Lower leg skin (tissue), 4 donors: ENCODE measurements around the gene CD86. TPM values are rescaled to one million over a fixed set of nuclear protein-coding genes. Genes with fewer than 3 reads are reported as not detected.

Experiments
- DNase-seq, 2 donors: peaks; one replicate each; pipeline ENCODE4 v3.0.0-alpha.2; 2019; ENCODE audit warnings: low spot score in 2 of 2
- H3K4me3 ChIP-seq: fragments of 200-600 bp; sonication (generic); 2 replicates; pipeline ENCODE4 v1.5.1; 2017; ENCODE audit warnings: mild to moderate bottlenecking, low read depth; ENCODE audit not compliant: poor library complexity, severe bottlenecking
- CTCF ChIP-seq, 3 donors: fragments of 450-650 bp; IDR thresholded peaks; one replicate each; pipeline ENCODE4 v1.5.1; 2016; ENCODE audit warnings: antibody characterized with exemption in 3 of 3, mild to moderate bottlenecking in 3 of 3, moderate library complexity in 2 of 3
- POLR2A ChIP-seq, 2 donors: fragments of 450-650 bp; IDR thresholded peaks; one replicate each; pipeline ENCODE4 v1.6.1; 2016 to 2017; ENCODE audit warnings: antibody characterized with exemption in 2 of 2, mild to moderate bottlenecking in 1 of 2, moderate library complexity in 1 of 2
- WGBS, 2 donors: methylation state at CpG; one replicate each; pipeline ENCODE4 v1.1.5; 2018; 5-methylcytosine and 5-hydroxymethylcytosine counted together
- intact Hi-C: fragments of 100-400 bp; cut with DNase I; formaldehyde crosslinking; loops from one replicate; pipeline ENCODE4 v1.15.0; 2023; ENCODE audit warnings: low total_unique reads
- total RNA-seq, 4 donors: library from RNA; depleted of rRNA; stranded (reverse); fragments of >200 nt; gene quantifications; one replicate each; pipeline ENCODE4 v1.1.0, GENCODE V29; 2016

Gene CD86
- total RNA-seq, 4 donors from 2014 or later: 0.91 to 3.6 (median 2.7) TPM

GRCh38 chr3:122074621-122075265, 19.6 kb downstream of the CD86 start:
- TF ChIP-seq POLR2A (IDR thresholded peaks at IDR 0.05): no peak
- no peak for TF ChIP-seq CTCF (IDR thresholded peaks at IDR 0.05)
- 61 to 71% methylated on average over 6 of the region's 6 CpGs for WGBS, 2 donors
- no peak for DNase-seq
- intact Hi-C loops: no loop called here
- H3K4me3 ChIP-seq: no peak overlapping the region

GRCh38 chr3:122076491-122077292, 21.5 kb downstream of the CD86 start:
- no peak for DNase-seq
- WGBS, 2 donors: 69 to 71% methylated on average over 4 of the region's 4 CpGs
- H3K4me3 ChIP-seq: no peak overlapping the region

GRCh38 chr3:122077293-122078234, 22.4 kb downstream of the CD86 start:
- intact Hi-C loops: no loop called here
- no peak overlapping the region for H3K4me3 ChIP-seq
- whole genome bisulfite sequencing, 2 donors: 67 to 71% methylated on average over 9 of the region's 9 CpGs
- DNase-seq: no peak
- TF ChIP-seq POLR2A (IDR thresholded peaks at IDR 0.05) (no peak), CTCF (IDR thresholded peaks at IDR 0.05) (no peak)

More at GRCh38 chr3:122076491-122077292, 21.5 kb downstream of the CD86 start:
- intact Hi-C loops: no loop called here
- TF ChIP-seq POLR2A (IDR thresholded peaks at IDR 0.05): no peak
- TF ChIP-seq CTCF (IDR thresholded peaks at IDR 0.05): no peak

GRCh38 chr3:122078235-122078935, 23.2 kb downstream of the CD86 start:
- H3K4me3 ChIP-seq: no peak overlapping the region
- intact Hi-C loops: no loop called here
- DNase-seq: no peak
- TF ChIP-seq POLR2A (IDR thresholded peaks at IDR 0.05): no peak
- no peak for TF ChIP-seq CTCF (IDR thresholded peaks at IDR 0.05)
- 67 to 69% methylated on average over 8 of the region's 8 CpGs for WGBS, 2 donors

- intact Hi-C loops: no loop called here
- TF ChIP-seq CTCF (IDR thresholded peaks at IDR 0.05) (no peak), POLR2A (IDR thresholded peaks at IDR 0.05) (no peak)
- WGBS, 2 donors: 90 to 96% methylated on average over 8 of the region's 8 CpGs
- H3K4me3 ChIP-seq: no peak overlapping the region
- no peak for DNase-seq
Observed at GRCh38 chr3:122079524-122080206, 24.5 kb downstream of the CD86 start.
